ENCODE results near the gene FAM131A. TPM values are rescaled to one million over a fixed set of nuclear protein-coding genes. Genes with fewer than 3 reads are reported as not detected.
A peak's percentile ranks its signal among the peaks of the same experiment; 100 is the strongest.

The FAM131A gene
- total and polyA plus RNA-seq, 2 experiments from 2014 or later, result 12.2 to 12.6 TPM

- H3K9me2 ChIP-seq (replicated peaks; ENCODE audit: insufficient read depth), result no peaks in the 10 kb centered on the region
- peaks cover 8% of the 10 kb centered on the region for H3K4me1 ChIP-seq (ENCODE audit: insufficient read depth)
- peaks cover 4% of the 10 kb centered on the region for H3K36me3 ChIP-seq (replicated peaks; ENCODE audit: insufficient read depth, low read depth)
- H3K4me2 ChIP-seq, result no peak overlapping the region
- H3K79me2 ChIP-seq, result no peaks in the 10 kb centered on the region
- H3K27ac ChIP-seq, result no peak overlapping the region
- no peaks in the 10 kb centered on the region for H3K27me3 ChIP-seq
- no peaks in the 10 kb centered on the region for H3K9me3 ChIP-seq (ENCODE audit: low read depth)
- H3K4me3 ChIP-seq, result no peak overlapping the region
- 88% methylated on average over 6 of the region's 6 CpGs for WGBS (ENCODE audit: low lambda C conversion rate, missing lambda C conversion rate)
- no peak for TF ChIP-seq EZH2phosphoT487 (IDR thresholded peaks at IDR 0.05; ENCODE audit: low read depth, severe bottlenecking, unreplicated experiment)
- DNase-seq (ENCODE audit: low spot score), result no peak
- H4K20me1 ChIP-seq (ENCODE audit: insufficient read depth, poor library complexity, severe bottlenecking), result no peaks in the 10 kb centered on the region
- H2AFZ ChIP-seq, result no peak overlapping the region
Observed at GRCh38 chr3:184373422-184373821, 36.0 kb downstream of the FAM131A start.

DNA sequence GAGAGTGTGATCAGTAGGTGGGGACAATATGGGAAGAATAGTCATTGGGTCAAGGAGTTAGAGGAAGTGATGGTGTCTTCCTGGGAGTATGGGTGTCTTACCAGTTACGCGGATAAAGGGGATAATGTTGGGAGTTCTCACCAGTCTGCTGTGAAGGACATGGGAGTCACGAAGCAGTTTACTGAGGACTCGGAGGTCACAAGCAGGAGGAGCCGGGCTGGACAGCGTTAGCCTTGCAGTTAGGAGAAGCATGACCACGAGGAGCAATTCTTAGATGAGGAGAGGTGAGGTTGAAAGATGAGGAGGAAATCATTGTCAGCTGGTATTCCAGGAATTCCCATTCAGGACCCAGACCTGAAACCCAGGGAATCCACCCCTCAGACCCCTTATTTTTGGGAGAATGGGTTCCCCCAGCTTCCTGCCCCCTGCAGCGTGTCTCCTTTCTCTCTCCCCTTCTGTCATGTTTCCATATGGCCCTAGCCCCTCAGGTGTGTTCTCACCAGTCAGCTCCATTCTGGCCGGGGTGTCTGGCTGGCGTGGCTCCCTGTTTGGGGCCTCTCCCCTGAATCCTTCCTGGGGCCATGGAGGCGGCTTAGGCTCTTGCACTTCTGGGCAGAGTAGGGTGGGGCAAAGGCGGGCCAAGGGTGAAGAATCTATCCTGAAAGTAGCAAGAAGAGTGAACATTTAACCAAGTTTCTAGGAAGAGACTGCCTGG, 38.5 kb downstream of the FAM131A start:
- TF ChIP-seq, protein P1, sequence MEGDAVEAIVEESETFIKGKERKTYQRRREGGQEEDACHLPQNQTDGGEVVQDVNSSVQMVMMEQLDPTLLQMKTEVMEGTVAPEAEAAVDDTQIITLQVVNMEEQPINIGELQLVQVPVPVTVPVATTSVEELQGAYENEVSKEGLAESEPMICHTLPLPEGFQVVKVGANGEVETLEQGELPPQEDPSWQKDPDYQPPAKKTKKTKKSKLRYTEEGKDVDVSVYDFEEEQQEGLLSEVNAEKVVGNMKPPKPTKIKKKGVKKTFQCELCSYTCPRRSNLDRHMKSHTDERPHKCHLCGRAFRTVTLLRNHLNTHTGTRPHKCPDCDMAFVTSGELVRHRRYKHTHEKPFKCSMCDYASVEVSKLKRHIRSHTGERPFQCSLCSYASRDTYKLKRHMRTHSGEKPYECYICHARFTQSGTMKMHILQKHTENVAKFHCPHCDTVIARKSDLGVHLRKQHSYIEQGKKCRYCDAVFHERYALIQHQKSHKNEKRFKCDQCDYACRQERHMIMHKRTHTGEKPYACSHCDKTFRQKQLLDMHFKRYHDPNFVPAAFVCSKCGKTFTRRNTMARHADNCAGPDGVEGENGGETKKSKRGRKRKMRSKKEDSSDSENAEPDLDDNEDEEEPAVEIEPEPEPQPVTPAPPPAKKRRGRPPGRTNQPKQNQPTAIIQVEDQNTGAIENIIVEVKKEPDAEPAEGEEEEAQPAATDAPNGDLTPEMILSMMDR (IDR thresholded peaks at IDR 0.05; ENCODE audit: poor library complexity), result no peak
- TF ChIP-seq EZH2 (IDR thresholded peaks at IDR 0.05; ENCODE audit: borderline replicate concordance), result no peak
- no peak for TF ChIP-seq EZH2phosphoT487 (IDR thresholded peaks at IDR 0.05; ENCODE audit: low read depth, severe bottlenecking, unreplicated experiment)
- H3K4me1 ChIP-seq (ENCODE audit: insufficient read depth), result peaks cover 19% of the 10 kb centered on the region
- H2AFZ ChIP-seq, result no peak overlapping the region
- 85% methylated on average over 12 of the region's 12 CpGs for WGBS (ENCODE audit: low lambda C conversion rate, missing lambda C conversion rate)
- no peak overlapping the region for H3K4me2 ChIP-seq
- H4K20me1 ChIP-seq (ENCODE audit: insufficient read depth, poor library complexity, severe bottlenecking), result no peaks in the 10 kb centered on the region
- H3K27ac ChIP-seq, result no peak overlapping the region
- H3K79me2 ChIP-seq, result no peaks in the 10 kb centered on the region
- DNase-seq (ENCODE audit: low spot score), result no peak
- H3K27me3 ChIP-seq, result peaks cover 2% of the 10 kb centered on the region
- H3K4me3 ChIP-seq, result no peak overlapping the region
- no peaks in the 10 kb centered on the region for H3K9me2 ChIP-seq (replicated peaks; ENCODE audit: insufficient read depth)
- no peaks in the 10 kb centered on the region for H3K36me3 ChIP-seq (replicated peaks; ENCODE audit: insufficient read depth, low read depth)
- no peaks in the 10 kb centered on the region for H3K9me3 ChIP-seq (ENCODE audit: low read depth)

GRCh38 chr3:184377374-184377773, 40.0 kb downstream of the FAM131A start:
- H3K9me2 ChIP-seq (replicated peaks; ENCODE audit: insufficient read depth), result no peaks in the 10 kb centered on the region
- H3K27ac ChIP-seq, result peak overlapping the region; percentile 74
- no peak overlapping the region for H3K4me3 ChIP-seq
- H3K9me3 ChIP-seq (ENCODE audit: low read depth), result no peaks in the 10 kb centered on the region
- no peaks in the 10 kb centered on the region for H3K79me2 ChIP-seq
- H2AFZ ChIP-seq, result no peak overlapping the region
- H3K4me1 ChIP-seq (ENCODE audit: insufficient read depth), result peaks cover 20% of the 10 kb centered on the region
- H3K36me3 ChIP-seq (replicated peaks; ENCODE audit: insufficient read depth, low read depth), result no peaks in the 10 kb centered on the region
- TF ChIP-seq, protein P1 (IDR thresholded peaks at IDR 0.05; ENCODE audit: poor library complexity), result no peak
- TF ChIP-seq EZH2phosphoT487 (IDR thresholded peaks at IDR 0.05; ENCODE audit: low read depth, severe bottlenecking, unreplicated experiment), result no peak
- no peak for TF ChIP-seq EZH2 (IDR thresholded peaks at IDR 0.05; ENCODE audit: borderline replicate concordance)
- DNase-seq (ENCODE audit: low spot score), result no peak
- 65% methylated on average over 5 of the region's 5 CpGs for WGBS (ENCODE audit: low lambda C conversion rate, missing lambda C conversion rate)
- H3K27me3 ChIP-seq, result peaks cover 15% of the 10 kb centered on the region
- no peaks in the 10 kb centered on the region for H4K20me1 ChIP-seq (ENCODE audit: insufficient read depth, poor library complexity, severe bottlenecking)
- H3K4me2 ChIP-seq, result peak overlapping the region; percentile 75

- no peak within 1 kb of the TSS for H2AFZ ChIP-seq
- H3K4me1 ChIP-seq (ENCODE audit: insufficient read depth), result peaks cover 20% of the 10 kb centered on the region
- TF ChIP-seq, protein P1 (IDR thresholded peaks at IDR 0.05; ENCODE audit: poor library complexity), result no peak
- TF ChIP-seq EZH2 (IDR thresholded peaks at IDR 0.05; ENCODE audit: borderline replicate concordance), result no peak
- TF ChIP-seq EZH2phosphoT487 (IDR thresholded peaks at IDR 0.05; ENCODE audit: low read depth, severe bottlenecking, unreplicated experiment), result no peak
- peak within 1 kb of the TSS; percentile 75 for H3K4me2 ChIP-seq
- H3K4me3 ChIP-seq, result no peak within 1 kb of the TSS
- H3K36me3 ChIP-seq (replicated peaks; ENCODE audit: insufficient read depth, low read depth), result no peaks in the 10 kb centered on the region
- no peaks in the 10 kb centered on the region for H3K9me3 ChIP-seq (ENCODE audit: low read depth)
- H4K20me1 ChIP-seq (ENCODE audit: insufficient read depth, poor library complexity, severe bottlenecking), result no peaks in the 10 kb centered on the region
- peak within 1 kb of the TSS; percentile 74 for H3K27ac ChIP-seq
- 47% methylated on average over 7 of the region's 7 CpGs for WGBS (ENCODE audit: low lambda C conversion rate, missing lambda C conversion rate)
- DNase-seq (ENCODE audit: low spot score), result peak; percentile 65
- peaks cover 15% of the 10 kb centered on the region for H3K27me3 ChIP-seq
- H3K9me2 ChIP-seq (replicated peaks; ENCODE audit: insufficient read depth), result no peaks in the 10 kb centered on the region
- H3K79me2 ChIP-seq, result no peaks in the 10 kb centered on the region
Observed at GRCh38 chr3:184377882-184378445, 40.6 kb downstream of the FAM131A start, which contains the start of gene THPO. THPO (minus strand) TSS chr3:184378207; CDS start chr3:184376259, 1,948 bp downstream.

Data from hepatocyte (in vitro differentiated cells).